SK-N-MC (cell line): Measurements from ENCODE around the gene SLAIN1.

ENCODE experiments used
- DNase-seq: peaks from one replicate; pipeline ENCODE4 v3.0.0-alpha.2; 2011; ENCODE audit warnings: low read depth, low spot score
- H3K27ac ChIP-seq: fragments of 200-600 bp; sonication (generic); 2 replicates; pipeline ENCODE4 v1.5.1; 2016; ENCODE audit warnings: mixed run types
- H3K36me3 ChIP-seq: fragments of 200-600 bp; sonication (generic); 2 replicates; pipeline ENCODE4 v1.6.1; 2017; ENCODE audit warnings: antibody characterized with exemption, low read length, mixed read lengths; ENCODE audit not compliant: insufficient read depth
- H3K4me3 ChIP-seq: fragments of 200-600 bp; sonication (generic); 2 replicates; pipeline ENCODE4 v1.5.1; 2016
- H3K9ac ChIP-seq: fragments of 200-600 bp; sonication (generic); 2 replicates; pipeline ENCODE4 v1.8.0; 2017; ENCODE audit warnings: mixed run types, mixed read lengths; ENCODE audit not compliant: insufficient read length
- H3K9me3 ChIP-seq: fragments of 200-600 bp; sonication (generic); 2 replicates; pipeline ENCODE4 v1.6.1; 2017; ENCODE audit warnings: low read depth, mild to moderate bottlenecking, antibody characterized with exemption, low read length, moderate library complexity, mixed read lengths
- EZH2 ChIP-seq: fragments of 200-600 bp; sonication (generic); IDR thresholded peaks from one replicate; pipeline ENCODE4 v1.6.1; 2017; ENCODE audit warnings: antibody characterized with exemption
- FOXP2 ChIP-seq: optimal IDR thresholded peaks from 2 replicates; pipeline ENCODE3; 2011; ENCODE audit warnings: mild to moderate bottlenecking, moderate library complexity; ENCODE audit not compliant: insufficient read depth; ENCODE audit errors: extremely low read length, control extremely low read depth
- POLR2AphosphoS5 ChIP-seq: IDR thresholded peaks from 2 replicates; pipeline ENCODE4 v1.6.1; 2012; ENCODE audit warnings: mild to moderate bottlenecking, low read depth, low read length, borderline replicate concordance

SLAIN1 gene

GRCh38 chr13:77687799-77688198, 9.7 kb upstream of the SLAIN1 start:
- Histone ChIP-seq H3K4me3 (no peak overlapping the region), H3K9ac (no peak overlapping the region), H3K9me3 (no peaks in the 10 kb centered on the region; the same call in 1 of the 2 replicates), H3K36me3 (no peaks in the 10 kb centered on the region), H3K27ac (no peak overlapping the region)
- no peak for DNase-seq
- no peak for TF ChIP-seq EZH2
- no peak for TF ChIP-seq POLR2AphosphoS5
- TF ChIP-seq FOXP2, result no peak

DNA sequence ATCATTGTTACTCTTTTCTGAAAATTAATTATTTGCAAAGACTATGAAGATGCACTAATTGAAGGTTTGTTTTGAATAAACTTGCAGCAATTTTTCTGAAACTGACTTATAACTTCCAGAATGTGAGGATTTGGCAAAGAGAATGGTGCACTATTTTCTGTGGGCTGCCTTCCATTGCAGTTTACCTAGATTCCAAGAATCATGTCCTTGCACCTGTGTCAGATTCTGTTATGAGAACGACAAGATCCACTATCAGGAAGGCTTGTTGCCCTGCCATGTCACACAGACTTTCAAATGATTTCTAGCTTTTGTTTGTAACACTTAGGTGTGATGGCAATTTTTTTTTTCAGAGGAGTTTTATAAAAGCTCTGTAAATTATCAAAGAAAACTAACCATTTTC, 5.6 kb upstream of the SLAIN1 start:
- Histone ChIP-seq H3K27ac (peak overlapping the region; percentile 99; the same call in 1 of the 2 replicates), H3K36me3 (no peaks in the 10 kb centered on the region), H3K4me3 (no peak overlapping the region), H3K9ac (no peak overlapping the region), H3K9me3 (no peaks in the 10 kb centered on the region)
- no peak for DNase-seq
- TF ChIP-seq FOXP2, result no peak
- no peak for TF ChIP-seq EZH2
- TF ChIP-seq POLR2AphosphoS5, result no peak

DNA sequence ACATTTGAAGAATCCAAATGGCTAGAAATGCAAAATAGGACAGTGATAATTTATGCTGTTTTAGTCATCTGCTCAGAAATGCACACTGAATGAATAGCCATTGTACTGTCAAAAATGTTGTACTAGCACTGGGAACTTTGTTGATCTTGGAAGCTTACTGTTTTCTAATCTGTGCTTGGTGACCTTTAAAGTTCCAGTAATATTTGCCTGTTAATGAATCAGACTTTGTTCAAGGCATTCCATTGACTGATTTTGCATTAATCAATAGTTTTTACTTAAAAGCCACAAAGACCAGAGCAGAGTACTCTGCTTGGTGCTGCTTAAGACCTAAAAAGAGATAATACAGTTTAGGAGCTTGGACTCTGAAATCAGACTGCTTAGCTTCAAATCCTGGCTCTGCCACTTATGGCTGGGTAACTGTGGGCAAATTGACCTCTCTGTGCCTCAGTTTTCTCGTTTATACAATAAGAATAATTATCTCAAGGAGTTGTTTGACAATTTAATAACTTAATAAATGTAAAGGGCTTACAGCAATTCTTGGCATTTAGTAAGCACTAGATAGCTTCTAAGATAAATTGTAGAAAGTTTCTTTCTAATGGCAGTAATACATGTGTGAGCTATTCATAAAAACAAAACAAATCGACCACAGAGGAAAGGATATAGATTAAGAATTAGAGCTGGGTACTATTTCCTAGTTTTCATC, 4.6 kb upstream of the SLAIN1 start:
- peak; percentile 94 for DNase-seq
- Histone ChIP-seq H3K9ac (peak overlapping the region; percentile 10), H3K9me3 (no peaks in the 10 kb centered on the region), H3K4me3 (peak overlapping the region; percentile 58), H3K27ac (peak overlapping the region; percentile 99), H3K36me3 (no peaks in the 10 kb centered on the region)
- TF ChIP-seq FOXP2 (no peak), POLR2AphosphoS5 (no peak), EZH2 (no peak)

DNA sequence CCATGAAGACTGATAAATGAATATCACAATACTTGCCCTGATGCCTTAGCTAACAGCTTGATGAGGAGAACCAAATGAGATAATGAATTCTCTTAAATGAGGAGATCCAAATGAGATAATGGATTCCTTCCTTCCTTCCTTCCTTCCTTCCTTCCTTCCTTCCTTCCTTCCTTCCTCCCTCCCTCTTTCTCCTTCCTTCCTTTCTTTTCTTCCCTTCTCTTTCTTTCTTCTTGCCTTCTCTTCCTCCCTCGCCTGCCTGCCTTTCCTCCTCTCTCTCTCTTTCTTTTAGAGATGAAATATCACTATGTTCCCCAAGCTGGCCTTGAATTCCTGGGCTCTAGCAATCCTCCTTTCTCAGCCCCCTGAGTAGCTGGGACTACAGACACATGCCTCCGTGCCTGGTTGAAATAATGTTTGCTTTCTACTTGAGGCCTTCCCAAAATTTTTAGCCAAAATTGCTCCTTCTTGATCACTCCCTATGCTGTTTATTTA, 4.0 kb upstream of the SLAIN1 start:
- peak overlapping the region; percentile 99 for H3K27ac ChIP-seq
- peak overlapping the region; percentile 46 for H3K9ac ChIP-seq
- peak overlapping the region; percentile 86; the same call in 1 of the 2 replicates for H3K4me3 ChIP-seq
- no peaks in the 10 kb centered on the region for H3K9me3 ChIP-seq
- peak; percentile 95 for DNase-seq
- TF ChIP-seq FOXP2 (no peak), POLR2AphosphoS5 (peak; percentile 73; the same call in 1 of the 2 replicates), EZH2 (no peak)
- H3K36me3 ChIP-seq, result no peaks in the 10 kb centered on the region

GRCh38 chr13:77696006-77696878, 1.2 kb upstream of the SLAIN1 start:
- Histone ChIP-seq H3K36me3 (peaks cover 8% of the 10 kb centered on the region), H3K9ac (no peak overlapping the region), H3K9me3 (no peaks in the 10 kb centered on the region), H3K4me3 (peak overlapping the region; percentile 86), H3K27ac (0 out of 2 replicates have a peak overlapping the region, but pooled peaks have one; percentile 17)
- TF ChIP-seq EZH2 (no peak), POLR2AphosphoS5 (no peak), FOXP2 (no peak)
- no peak for DNase-seq

GRCh38 chr13:77696879-77697216, 639 bp upstream of the SLAIN1 start:
- Histone ChIP-seq H3K4me3 (peak overlapping the region; percentile 86), H3K9ac (peak overlapping the region; percentile 55), H3K9me3 (no peaks in the 10 kb centered on the region), H3K36me3 (peaks cover 9% of the 10 kb centered on the region), H3K27ac (peak overlapping the region; percentile 5; the same call in 1 of the 2 replicates)
- DNase-seq, result no peak
- TF ChIP-seq POLR2AphosphoS5 (no peak), FOXP2 (no peak), EZH2 (no peak)

GRCh38 chr13:77698201-77699058, 943 bp downstream of the SLAIN1 start:
- DNase-seq, result no peak
- Histone ChIP-seq H3K9ac (peak overlapping the region; percentile 71), H3K4me3 (peak overlapping the region; percentile 98), H3K27ac (no peak overlapping the region), H3K9me3 (no peaks in the 10 kb centered on the region; the same call in 1 of the 2 replicates), H3K36me3 (peaks cover 24% of the 10 kb centered on the region)
- TF ChIP-seq FOXP2 (no peak), EZH2 (no peak), POLR2AphosphoS5 (no peak; the same call in 1 of the 2 replicates)
